ENCODE data around the gene CASKIN1. TPM values are rescaled to one million over a fixed set of nuclear protein-coding genes. Genes with fewer than 3 reads are reported as not detected.
A peak's percentile ranks its signal among the peaks of the same experiment; 100 is the strongest.

The CASKIN1 gene
- total RNA-seq, 1 experiment from 2014 or later = 7.9 TPM

GRCh38 chr16:2210386-2211365, 14.3 kb upstream of the CASKIN1 start, which contains the start of gene BRICD5:
Gene BRICD5, minus strand, starts transcription at chr16:2210863. Its CDS starts 30 bp downstream, at chr16:2210833.
- Histone ChIP-seq H3K79me2 (ENCODE audit: insufficient read depth, low read length) (peaks cover 6% of the 10 kb centered on the region; the same call in 1 of the 2 replicates), H2BK12ac (ENCODE audit: insufficient read length, low read depth, low read length) (no peak within 1 kb of the TSS), H3K56ac (ENCODE audit: insufficient read length, low read depth, low read length) (no peak within 1 kb of the TSS), H3K79me1 (ENCODE audit: insufficient read depth, low read depth, low read length, poor library complexity, severe bottlenecking) (peaks cover 6% of the 10 kb centered on the region), H3K9ac (ENCODE audit: extremely low read depth, insufficient read length, low read length) (no peak within 1 kb of the TSS), H4K91ac (ENCODE audit: insufficient read length, low read depth, low read length) (no peak within 1 kb of the TSS), H3K9me3 (ENCODE audit: control insufficient read depth, low read depth, low read length) (no peaks in the 10 kb centered on the region), H3K23ac (ENCODE audit: insufficient read length, low read depth, low read length) (no peak within 1 kb of the TSS), H2AK5ac (ENCODE audit: insufficient read length, low read length) (no peak within 1 kb of the TSS), H2BK15ac (ENCODE audit: low read depth, low read length) (no peak within 1 kb of the TSS), H3K18ac (ENCODE audit: insufficient read length, low read depth, low read length) (no peak within 1 kb of the TSS), H3K27ac (ENCODE audit: insufficient read length, low read depth, low read length) (no peak within 1 kb of the TSS), H3K4ac (ENCODE audit: low read depth, low read length) (no peak within 1 kb of the TSS), H3K27me3 (ENCODE audit: insufficient read depth, low read length) (no peaks in the 10 kb centered on the region), H2BK120ac (ENCODE audit: low read depth, low read length, poor library complexity, severe bottlenecking) (no peak within 1 kb of the TSS), H3K14ac (ENCODE audit: insufficient read depth, low read length) (no peak within 1 kb of the TSS; the same call in 1 of the 2 replicates), H3T11ph (ENCODE audit: low read length) (no peak within 1 kb of the TSS), H3K4me1 (ENCODE audit: insufficient read depth, low read length) (no peaks in the 10 kb centered on the region; the same call in 1 of the 2 replicates), H4K20me1 (ENCODE audit: control insufficient read depth, insufficient read depth, insufficient read length) (no peaks in the 10 kb centered on the region), H2BK20ac (ENCODE audit: low read depth, low read length, poor library complexity, severe bottlenecking) (no peak within 1 kb of the TSS), H3K23me2 (ENCODE audit: insufficient read length, low read depth, low read length, poor library complexity, severe bottlenecking) (peaks cover 15% of the 10 kb centered on the region), H4K5ac (ENCODE audit: insufficient read length, low read depth, low read length) (no peak within 1 kb of the TSS), H2AFZ (ENCODE audit: low read length) (no peak within 1 kb of the TSS), H4K8ac (replicated peaks; ENCODE audit: insufficient read length, low read depth, low read length) (no peak within 1 kb of the TSS), H3K4me2 (ENCODE audit: insufficient read depth, insufficient read length, low read length) (no peak within 1 kb of the TSS), H2BK5ac (ENCODE audit: insufficient read length, low read length) (no peak within 1 kb of the TSS)
- Mint-ChIP-seq H3K27ac (peak within 1 kb of the TSS in 2 of 3 experiments; percentile 58 to 75; a peak in 2 of 7 replicates), H3K4me3 (peak within 1 kb of the TSS; percentile 25 to 53; a peak in 2 of 5 replicates), H3K36me3 (ENCODE audit: insufficient read depth in 1 of 3, low read depth in 3 of 3) (peaks cover 17 to 48% (median 46%) of the 10 kb centered on the region in 3 experiments; a peak in 6 of 7 replicates), H3K27me3 (ENCODE audit: low read depth) (no peaks in the 10 kb centered on the region; the same call in 1 of the 2 replicates), H3K4me1 (peaks cover 15 to 19% of the 10 kb centered on the region in 2 experiments), H3K9me3 (no peaks in the 10 kb centered on the region)
- WGBS (ENCODE audit: extremely low coverage, insufficient read length, low lambda C conversion rate) = no CpG with 5 or more reads among the region's 24 CpGs
- peak; percentile 59 for DNase-seq
- TF ChIP-seq CTCF (conservative IDR thresholded peaks at IDR 0.05) = no peak

Data from H9 (cell line).